Tibial nerve (tissue), 4 donors: ENCODE results near the gene STMN3.

ENCODE experiments used
- EP300 ChIP-seq, 2 donors: sonication (generic); formaldehyde crosslinking; IDR thresholded peaks; one replicate each; pipeline ENCODE4 v1.6.1; 2017; ENCODE audit warnings: antibody characterized with exemption in 2 of 2, mild to moderate bottlenecking in 1 of 2
- POLR2A ChIP-seq, 2 donors: fragments of 450-650 bp; IDR thresholded peaks; one replicate each; pipeline ENCODE4 v1.6.1; 2017; ENCODE audit warnings: antibody characterized with exemption in 2 of 2, mild to moderate bottlenecking in 2 of 2, moderate library complexity in 2 of 2
- TF ChIP-seq, protein P1 (sequence below), 5 experiments: fragments of 200-600 bp in 3 of 5; fragments of 450-650 bp in 2 of 5; sonication (generic) in 3 of 5; IDR thresholded peaks; one replicate each; pipeline ENCODE4 v1.5.1; 2016 to 2019; ENCODE audit warnings: antibody characterized with exemption in 5 of 5, mild to moderate bottlenecking in 3 of 5, moderate library complexity in 2 of 5

DNA sequence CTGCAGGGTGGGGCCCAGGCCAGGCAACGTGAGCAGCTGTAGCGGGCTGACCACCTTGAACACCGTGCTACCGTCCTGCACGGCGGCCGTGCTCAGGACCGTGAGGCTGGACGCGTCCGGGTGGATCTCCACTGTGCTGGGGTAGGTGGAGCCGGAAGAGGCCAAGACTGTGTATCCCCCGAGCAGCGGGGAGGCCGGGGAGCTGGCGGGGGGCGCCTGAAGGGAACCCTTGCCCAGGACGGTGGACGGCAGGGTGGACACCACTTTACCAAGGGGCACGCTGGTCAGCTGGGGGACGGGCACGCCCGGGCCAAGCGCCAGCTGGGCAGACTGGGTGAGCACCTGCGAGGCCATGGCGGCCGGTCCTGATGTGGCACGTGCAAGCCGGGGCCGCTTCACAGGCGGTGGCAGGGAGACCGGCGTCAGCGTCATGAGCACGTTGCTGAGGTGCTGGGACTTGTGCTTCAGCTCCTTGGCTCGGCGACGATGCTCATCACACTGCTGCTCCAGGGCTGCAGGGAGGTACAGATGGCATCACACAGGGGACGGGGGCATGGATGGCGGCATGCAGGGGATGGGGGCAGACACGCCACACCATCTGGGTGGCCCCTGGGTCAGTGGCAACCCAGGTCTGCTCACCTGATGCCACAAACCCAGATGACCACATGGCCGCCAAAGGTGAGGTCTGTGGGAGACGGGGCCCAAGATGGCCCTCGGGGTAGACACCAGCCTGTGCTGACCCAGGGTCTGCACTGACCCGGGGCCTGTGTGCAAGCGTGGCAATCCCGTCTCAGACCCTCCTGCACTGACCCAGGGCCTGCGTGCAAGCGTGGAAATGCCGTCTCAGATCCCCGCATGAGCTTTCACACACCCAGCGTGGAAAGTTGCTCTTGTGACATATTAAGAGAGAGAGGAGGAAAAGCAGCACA, 62.7 kb downstream of the STMN3 start:
- TF ChIP-seq, protein P1, sequence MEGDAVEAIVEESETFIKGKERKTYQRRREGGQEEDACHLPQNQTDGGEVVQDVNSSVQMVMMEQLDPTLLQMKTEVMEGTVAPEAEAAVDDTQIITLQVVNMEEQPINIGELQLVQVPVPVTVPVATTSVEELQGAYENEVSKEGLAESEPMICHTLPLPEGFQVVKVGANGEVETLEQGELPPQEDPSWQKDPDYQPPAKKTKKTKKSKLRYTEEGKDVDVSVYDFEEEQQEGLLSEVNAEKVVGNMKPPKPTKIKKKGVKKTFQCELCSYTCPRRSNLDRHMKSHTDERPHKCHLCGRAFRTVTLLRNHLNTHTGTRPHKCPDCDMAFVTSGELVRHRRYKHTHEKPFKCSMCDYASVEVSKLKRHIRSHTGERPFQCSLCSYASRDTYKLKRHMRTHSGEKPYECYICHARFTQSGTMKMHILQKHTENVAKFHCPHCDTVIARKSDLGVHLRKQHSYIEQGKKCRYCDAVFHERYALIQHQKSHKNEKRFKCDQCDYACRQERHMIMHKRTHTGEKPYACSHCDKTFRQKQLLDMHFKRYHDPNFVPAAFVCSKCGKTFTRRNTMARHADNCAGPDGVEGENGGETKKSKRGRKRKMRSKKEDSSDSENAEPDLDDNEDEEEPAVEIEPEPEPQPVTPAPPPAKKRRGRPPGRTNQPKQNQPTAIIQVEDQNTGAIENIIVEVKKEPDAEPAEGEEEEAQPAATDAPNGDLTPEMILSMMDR (IDR thresholded peaks at IDR 0.05), result no peak
- no peak for TF ChIP-seq POLR2A (IDR thresholded peaks at IDR 0.05)
- TF ChIP-seq EP300 (IDR thresholded peaks at IDR 0.05), result no peak
